Measurements from ENCODE around the gene TRIM77.
"Not testable (repeated sequence)": the region's sequence is repeated elsewhere in the genome, so short reads cannot be mapped to it uniquely, and the experiment has no call there.

TRIM77 gene, protein sequence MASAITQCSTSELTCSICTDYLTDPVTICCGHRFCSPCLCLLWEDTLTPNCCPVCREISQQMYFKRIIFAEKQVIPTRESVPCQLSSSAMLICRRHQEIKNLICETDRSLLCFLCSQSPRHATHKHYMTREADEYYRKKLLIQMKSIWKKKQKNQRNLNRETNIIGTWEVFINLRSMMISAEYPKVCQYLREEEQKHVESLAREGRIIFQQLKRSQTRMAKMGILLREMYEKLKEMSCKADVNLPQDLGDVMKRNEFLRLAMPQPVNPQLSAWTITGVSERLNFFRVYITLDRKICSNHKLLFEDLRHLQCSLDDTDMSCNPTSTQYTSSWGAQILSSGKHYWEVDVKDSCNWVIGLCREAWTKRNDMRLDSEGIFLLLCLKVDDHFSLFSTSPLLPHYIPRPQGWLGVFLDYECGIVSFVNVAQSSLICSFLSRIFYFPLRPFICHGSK

DNA sequence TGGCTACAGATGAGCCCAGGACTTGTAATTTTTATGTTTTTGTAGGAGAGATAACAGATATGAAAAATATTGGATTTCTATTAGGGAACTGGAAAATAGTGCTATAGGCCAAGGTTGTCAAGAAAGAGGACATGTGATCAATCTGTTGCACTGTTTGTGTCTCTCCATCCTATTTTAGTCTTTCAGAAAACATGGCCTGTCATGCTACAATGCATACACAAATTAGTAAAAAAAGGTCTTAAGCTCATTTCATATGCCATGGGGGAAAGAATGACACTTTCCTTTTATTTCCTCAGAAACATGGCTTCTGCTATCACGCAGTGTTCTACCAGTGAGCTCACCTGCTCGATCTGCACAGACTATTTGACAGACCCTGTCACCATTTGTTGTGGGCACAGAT, at the start of gene TRIM77:
TSS of gene TRIM77 (plus strand) at position 301 of the 400 bp plus-strand sequence. CDS start at position 301, 0 bp downstream.
- DNase-seq (ENCODE audit: low spot score) = not testable (repeated sequence)

DNA sequence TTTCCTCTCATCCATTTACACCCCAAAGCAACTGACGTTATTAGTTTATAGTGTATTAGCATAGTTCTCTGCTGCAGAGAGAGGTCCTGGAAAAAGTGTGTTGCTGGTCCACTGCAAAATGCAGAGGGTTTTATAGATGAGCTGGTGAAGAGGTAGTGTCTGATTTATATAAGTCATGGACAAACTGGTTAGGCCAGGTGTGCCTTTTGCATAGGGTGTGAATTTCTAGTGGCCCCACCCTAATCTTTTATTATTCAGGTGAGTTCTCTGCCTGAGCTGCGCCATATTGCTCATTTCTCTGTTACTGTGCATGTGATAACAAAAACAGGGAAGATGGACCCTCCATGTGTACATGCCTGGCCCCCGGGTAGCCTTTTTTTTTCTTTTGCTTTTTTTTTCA, 43.1 kb upstream of the TRIM77 start:
- no peak for DNase-seq (ENCODE audit: low spot score)

DNA sequence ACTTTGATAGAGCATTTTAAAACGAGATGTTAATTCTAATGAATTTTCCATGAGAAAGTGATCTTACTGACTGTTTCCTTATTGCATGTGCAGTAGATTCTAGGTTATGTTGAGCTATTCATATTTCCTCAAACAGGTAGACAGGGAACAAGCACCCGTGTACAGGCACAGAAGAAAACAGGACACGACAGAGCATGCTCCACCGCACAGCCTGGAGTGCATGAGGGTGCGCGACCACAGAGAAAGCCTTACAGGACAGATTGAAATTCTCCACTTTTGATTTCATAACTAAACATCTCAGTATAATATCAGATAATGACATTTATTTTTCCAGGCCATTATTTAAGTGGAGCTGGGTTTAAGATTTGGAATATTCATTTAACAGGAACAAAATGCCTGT, 41.9 kb upstream of the TRIM77 start:
- not testable (repeated sequence) for DNase-seq (ENCODE audit: low spot score)

DNA sequence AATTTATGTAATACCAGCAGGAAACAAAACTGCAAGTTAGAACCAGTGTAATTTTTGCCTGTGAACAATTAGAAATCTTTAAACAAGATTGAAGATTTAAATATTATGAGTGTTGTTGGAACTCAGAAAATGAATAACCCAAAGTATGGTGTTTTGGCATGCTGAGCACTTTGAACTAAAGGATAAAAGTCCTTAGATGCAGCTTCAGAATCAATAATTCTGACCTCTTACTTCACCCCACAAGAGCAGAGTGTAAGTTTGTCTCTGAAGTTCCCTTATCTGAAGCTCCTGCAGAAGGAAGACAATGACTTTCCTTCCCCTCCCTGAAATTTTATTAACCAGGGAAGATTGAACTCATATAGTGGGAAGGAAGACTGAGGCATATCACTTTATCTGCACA, 40.5 kb upstream of the TRIM77 start:
- DNase-seq (ENCODE audit: low spot score) = not testable (repeated sequence)

DNA sequence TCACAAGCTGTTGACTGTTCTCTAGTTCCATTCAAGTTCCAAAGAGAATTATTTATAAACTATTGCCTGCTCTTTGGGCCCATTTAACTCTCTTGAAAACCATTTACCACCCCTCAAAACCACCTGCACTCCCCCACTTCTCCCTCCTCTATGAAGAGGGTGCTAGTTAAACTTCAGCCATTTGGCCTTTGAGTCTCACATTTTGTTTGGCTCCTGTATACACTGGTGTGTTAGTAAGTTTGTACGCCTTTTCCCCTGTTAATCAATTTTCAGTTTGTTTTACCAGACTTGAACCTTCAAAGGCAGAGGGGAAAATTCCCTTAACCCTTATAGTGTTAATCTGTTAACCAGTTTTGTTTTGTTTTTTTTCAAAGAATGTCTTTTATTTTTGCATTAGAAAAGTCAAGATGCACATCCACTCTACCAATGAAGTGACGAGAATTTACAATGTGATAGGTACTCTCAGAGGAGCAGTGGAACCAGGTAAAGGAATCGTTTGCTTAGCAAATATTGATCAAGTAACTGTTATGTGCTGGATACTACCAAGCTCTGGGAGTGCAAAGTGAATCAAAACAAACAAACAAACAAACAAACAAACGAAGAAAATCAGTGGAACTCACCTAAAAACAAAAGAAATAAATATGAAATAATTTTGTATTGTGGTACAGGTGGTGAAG, 40.0 kb upstream of the TRIM77 start:
- not testable (repeated sequence) for DNase-seq (ENCODE audit: low spot score)

DNA sequence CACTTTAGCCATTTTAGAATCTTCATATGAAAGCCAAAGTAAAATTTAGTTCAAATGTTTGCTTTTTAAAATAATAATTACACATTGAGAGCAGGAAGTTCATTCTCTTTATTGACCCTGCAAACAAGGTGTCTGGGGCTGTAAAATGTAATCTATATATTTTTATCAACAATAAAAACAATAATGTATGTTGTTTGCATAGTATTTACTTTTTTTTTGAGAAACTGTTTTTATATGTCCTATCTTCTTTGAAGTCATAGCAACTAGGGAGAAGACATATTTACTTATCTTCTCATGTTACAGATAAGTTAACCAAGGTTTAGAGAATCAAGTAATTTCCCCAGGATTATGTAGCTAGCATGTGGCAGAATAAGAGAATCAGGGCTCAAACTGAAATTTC, 37.6 kb upstream of the TRIM77 start:
- not testable (repeated sequence) for DNase-seq (ENCODE audit: low spot score)

DNA sequence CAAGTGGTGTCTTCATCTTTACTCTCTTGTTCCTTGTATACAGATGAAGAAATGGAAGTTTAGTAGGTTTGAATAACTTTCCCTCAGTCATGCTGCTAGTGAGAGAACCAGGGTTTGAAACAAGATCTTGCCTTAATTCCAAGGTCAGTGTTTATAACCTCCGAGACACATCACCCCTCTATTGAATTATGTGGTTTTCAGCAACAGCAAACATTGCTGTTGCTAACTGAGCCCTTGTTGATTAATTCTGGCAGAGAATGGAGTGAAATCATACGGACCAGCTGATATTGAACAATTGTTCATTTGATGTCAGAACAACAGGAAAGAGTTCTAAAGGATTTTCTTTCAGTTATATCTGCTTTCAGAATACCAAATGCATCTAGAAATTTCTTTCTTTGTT, 36.7 kb upstream of the TRIM77 start:
- not testable (repeated sequence) for DNase-seq (ENCODE audit: low spot score)

DNA sequence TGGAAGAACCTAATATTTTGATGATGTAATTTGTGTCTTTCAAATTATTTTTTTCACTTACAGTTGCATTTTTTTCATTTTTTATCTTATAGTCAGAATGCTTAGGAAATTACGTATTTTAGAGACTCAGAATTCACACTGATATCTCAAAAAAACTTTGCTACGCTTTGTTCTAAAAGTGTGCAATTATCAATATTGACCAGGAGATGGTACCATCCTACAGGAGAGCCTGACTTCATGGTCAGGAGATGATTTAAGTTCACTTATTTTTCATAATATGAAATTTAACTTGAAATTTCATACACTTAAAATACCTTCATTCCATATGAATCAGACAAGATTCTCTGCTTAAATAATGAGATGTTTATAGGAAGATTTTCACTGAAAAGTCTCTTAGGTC, 34.7 kb upstream of the TRIM77 start:
- DNase-seq (ENCODE audit: low spot score) = not testable (repeated sequence)

DNA sequence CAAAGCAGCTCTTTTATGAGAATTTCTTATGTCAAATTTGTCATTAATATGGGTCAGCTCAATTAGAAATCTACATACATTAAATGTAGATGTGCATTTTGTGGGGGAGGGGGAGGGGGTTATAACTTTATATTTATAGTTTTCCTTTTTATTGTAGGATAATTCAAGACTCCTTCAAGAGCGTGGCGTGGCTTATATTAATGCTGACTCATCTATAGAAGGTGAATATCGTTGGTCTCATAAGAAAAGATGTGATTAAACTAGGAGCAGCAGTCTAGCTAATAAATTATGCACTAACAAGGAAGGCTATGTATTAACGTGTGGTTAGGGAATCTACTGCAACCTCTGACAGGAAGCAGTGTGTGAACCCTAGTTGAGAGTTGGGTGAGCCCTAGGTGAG, 34.2 kb upstream of the TRIM77 start:
- DNase-seq (ENCODE audit: low spot score) = not testable (repeated sequence)

DNA sequence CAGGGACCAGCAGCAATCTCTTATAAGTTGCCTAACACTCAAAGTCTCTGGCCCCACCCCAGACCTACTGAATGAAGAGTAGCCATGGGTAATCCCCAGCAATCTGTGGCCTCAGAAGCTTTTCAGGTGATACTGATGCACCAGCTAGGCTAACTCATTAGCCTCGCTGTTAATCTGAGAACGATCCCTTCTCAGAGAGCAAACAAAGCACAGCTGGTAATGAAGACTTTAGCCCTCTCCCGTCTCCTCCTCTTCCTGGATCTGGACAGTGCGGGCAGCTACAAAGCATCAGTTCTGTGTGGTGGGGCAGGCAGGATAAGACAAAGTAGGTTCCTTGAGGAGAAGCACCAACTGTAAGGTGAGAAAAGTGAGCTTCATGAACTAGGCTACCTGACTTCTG, 3.0 kb upstream of the TRIM77 start:
- not testable (repeated sequence) for DNase-seq (ENCODE audit: low spot score)

DNA sequence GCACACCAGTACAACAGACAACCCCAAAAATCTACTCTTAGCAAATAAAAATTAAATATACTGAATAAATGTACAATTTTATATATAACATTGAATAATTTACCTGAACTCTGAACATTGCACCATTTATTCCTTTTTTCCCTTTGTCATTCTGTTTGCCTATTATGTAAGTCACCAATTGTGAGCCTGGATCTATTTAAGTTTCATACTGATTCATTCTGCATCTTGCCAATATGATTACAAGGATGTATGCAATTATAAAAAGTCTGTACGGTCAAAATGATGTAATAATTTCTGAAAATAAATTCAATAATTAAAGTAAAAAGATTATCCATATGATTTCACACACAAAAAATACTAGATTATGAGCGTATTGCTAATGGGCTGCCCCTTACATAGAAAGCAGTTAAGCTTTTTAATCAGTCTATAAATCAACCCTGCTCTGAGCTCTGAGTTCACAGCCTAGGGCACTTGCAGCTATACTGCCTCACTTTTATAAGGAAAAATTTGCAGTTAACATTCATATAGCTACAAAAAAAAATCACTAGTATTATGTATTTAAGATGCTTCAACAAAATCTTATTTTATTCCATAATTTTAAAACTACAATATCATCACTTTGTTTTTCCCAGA, 14.9 kb downstream of the TRIM77 start:
- not testable (repeated sequence) for DNase-seq (ENCODE audit: low spot score)

DNA sequence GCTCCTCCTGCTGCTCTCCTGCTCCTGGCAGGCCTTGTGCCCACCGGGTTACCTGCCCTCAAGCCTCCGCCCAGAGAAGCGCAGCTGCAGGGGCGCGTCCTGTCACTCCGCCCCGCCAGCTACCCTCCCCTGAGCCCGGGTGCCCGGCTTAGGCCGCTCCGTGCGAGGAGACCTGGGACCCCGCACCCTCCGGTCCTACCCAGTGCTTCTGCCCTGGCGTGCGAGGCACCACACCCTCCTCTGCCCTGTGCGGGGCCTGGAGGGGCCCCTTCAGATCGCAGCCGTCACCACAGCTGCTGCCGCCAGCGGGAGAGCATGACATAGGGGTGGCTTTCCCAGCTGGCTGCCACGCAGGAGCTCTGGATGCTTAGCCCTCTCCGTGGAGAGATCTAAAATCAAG, 20.1 kb downstream of the TRIM77 start:
- not testable (repeated sequence) for DNase-seq (ENCODE audit: low spot score)

DNA sequence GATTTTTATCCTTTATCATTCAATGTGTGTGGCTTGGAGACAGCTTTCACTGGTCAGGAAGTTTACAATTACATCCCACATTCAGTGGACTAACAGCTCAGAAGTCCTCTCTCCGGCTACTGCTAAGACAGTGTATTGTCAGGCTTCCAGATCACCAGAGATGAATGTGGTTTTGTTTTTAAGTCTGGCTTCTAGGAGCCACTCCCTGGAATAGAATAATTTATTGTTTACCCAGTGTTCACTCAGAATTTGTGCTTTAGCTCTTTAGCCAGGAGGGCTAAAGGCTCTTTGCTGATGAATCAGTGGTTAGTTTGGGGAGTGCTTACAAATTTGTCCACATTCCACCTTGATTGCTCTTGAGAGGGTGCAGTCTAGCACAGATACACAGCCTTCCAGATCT, 26.5 kb downstream of the TRIM77 start:
- DNase-seq (ENCODE audit: low spot score) = no peak

DNA sequence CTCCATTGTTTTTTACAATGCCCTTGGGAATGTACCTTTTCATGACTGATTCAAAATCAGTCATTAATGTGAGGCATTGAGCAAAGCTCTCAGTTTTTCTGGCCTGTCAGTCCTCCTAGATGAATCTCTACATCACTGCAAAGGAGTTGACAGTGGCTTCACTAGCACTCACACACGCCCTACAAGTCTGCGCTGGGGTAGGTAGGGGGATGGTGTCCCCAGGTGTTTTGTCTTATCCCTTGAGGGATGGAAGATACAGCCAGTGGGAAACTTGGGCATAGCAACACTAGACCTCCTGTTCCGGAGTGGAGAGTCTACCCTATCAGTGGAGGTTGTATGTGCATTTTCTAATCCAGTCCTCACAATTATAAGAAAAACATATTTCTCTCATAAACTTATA, 27.0 kb downstream of the TRIM77 start:
- DNase-seq (ENCODE audit: low spot score) = no peak

DNA sequence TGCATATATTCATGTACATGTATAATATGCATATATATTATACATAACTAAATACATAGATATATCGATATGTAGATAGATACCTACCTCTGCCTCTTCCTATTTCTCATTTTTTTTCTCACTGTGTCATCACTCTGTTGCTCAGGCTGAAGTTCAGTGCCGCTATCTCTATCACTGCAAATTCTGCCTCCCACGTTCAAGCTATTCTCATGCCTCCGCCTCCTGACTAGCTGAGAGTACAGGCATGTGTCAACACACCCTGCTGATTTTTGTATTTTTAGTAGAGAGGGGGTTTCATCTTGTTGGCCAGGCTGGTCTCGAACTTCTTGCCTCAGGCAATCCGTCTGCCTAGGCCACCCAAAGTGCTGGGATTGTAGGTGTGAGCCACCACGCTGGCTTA, 31.3 kb downstream of the TRIM77 start:
- DNase-seq (ENCODE audit: low spot score) = not testable (repeated sequence)

DNA sequence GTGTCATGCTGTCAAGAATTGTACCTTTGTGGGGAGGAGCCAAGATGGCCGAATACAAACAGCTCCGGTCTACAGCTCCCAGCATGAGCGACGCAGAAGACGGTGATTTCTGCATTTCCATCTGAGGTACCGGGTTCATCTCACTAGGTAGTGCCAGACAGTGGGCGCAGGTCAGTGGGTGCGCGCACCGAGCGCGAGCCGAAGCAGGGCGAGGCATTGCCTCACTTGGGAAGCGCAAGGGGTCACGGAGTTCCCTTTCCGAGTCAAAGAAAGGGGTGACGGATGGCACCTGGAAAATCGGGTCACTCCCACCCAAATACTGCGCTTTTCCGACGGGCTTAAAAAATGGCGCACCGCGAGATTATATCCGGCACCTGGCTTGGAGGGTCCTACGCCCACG, 34.1 kb downstream of the TRIM77 start:
- not testable (repeated sequence) for DNase-seq (ENCODE audit: low spot score)

DNA sequence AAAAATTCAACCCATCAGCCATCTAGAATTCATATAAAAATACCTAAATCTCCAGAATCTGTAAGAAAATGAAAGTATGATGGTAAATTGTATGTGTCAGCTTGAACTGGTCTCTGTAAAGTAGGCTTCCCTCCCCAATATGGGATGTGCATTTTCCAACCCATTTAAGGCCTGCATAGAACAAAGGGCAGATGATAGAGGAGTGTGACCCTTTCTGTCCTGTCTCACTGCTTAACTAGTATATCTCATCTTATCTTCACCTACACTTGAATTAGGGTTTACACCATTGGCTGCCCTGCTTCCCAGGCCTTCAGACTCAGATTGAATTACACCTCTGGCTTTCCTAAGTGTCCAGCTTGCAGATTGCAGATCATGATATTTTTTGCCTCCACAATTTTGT, 40.7 kb downstream of the TRIM77 start:
- not testable (repeated sequence) for DNase-seq (ENCODE audit: low spot score)
